HCT116 (cell line): ENCODE data around the gene KCNK5.

Experiments
- POLR2AphosphoS5 ChIP-seq: IDR thresholded peaks from 2 replicates; pipeline ENCODE4 v1.6.1; 2011; ENCODE audit warnings: mild to moderate bottlenecking, low read depth, low read length, moderate library complexity
- YY1 ChIP-seq: IDR thresholded peaks from 2 replicates; pipeline ENCODE4 v1.6.1; 2011; ENCODE audit warnings: low read length, low read depth, moderate library complexity, mild to moderate bottlenecking; ENCODE audit not compliant: insufficient replicate concordance; ENCODE audit errors: extremely low read depth
- ZNF274 ChIP-seq: fragments of 200-500 bp; sonication (Bioruptor generic); IDR thresholded peaks from 2 replicates; pipeline ENCODE4 v1.6.1; 2014; ENCODE audit warnings: mild to moderate bottlenecking, low read depth, low read length, inconsistent platforms
- TF ChIP-seq, protein P1 (sequence below), 3 experiments: fragments of 200-600 bp in 1 of 3; sonication (generic) in 1 of 3; IDR thresholded peaks in 2 of 3; conservative IDR thresholded peaks in 1 of 3; 2 replicates each; pipeline ENCODE4 v1.5.1; 2012 to 2017; ENCODE audit warnings: low read depth in 2 of 3, low read length in 2 of 3, antibody characterized with exemption in 1 of 3, borderline replicate concordance in 1 of 3, control low read depth in 1 of 3, mild to moderate bottlenecking in 1 of 3, mixed read lengths in 1 of 3, mixed run types in 1 of 3, moderate library complexity in 1 of 3; ENCODE audit not compliant: insufficient read depth in 1 of 3

DNA sequence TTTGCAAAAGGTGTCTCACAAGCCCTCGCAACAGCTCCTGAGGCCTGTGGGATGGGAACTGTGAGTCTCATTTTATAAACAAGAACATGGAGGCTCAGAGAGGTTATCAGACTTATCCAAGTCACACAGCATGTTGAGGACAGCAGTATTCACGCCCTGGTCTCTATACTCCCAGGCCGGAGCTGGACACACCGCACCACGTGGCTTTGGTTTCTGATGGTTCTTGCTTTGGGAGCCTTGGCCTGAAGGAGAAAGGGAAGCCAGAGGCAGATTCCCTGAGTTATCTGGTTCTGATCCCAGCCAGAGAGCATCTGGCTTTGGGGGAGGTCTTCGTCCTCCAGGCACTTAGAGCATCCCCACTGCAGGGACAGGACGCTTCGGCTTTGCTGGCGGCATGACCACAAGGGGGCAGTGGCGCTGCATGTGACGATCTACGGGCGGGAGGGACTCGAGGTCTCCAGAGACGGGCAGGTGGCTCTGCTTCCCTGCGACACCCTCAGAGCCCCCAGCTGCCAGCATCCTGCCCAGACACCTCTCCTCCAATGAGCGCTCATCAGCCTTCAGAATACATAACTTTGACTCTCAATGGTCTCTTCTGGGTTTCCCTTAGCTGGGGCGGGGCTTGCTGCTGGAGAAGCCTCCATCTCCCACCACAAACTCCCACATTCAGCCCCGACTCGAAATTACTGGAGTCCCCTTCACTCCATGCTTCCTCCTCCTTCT is 62.9 kb downstream of the KCNK5 start:
- TF ChIP-seq, protein P1, sequence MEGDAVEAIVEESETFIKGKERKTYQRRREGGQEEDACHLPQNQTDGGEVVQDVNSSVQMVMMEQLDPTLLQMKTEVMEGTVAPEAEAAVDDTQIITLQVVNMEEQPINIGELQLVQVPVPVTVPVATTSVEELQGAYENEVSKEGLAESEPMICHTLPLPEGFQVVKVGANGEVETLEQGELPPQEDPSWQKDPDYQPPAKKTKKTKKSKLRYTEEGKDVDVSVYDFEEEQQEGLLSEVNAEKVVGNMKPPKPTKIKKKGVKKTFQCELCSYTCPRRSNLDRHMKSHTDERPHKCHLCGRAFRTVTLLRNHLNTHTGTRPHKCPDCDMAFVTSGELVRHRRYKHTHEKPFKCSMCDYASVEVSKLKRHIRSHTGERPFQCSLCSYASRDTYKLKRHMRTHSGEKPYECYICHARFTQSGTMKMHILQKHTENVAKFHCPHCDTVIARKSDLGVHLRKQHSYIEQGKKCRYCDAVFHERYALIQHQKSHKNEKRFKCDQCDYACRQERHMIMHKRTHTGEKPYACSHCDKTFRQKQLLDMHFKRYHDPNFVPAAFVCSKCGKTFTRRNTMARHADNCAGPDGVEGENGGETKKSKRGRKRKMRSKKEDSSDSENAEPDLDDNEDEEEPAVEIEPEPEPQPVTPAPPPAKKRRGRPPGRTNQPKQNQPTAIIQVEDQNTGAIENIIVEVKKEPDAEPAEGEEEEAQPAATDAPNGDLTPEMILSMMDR (IDR thresholded peaks at IDR 0.05 in 2 of 3, conservative IDR thresholded peaks at IDR 0.05 in 1 of 3; ENCODE audit: borderline replicate concordance in 1 of 3, insufficient read depth in 1 of 3, low read depth in 2 of 3, low read length in 2 of 3), result peak; percentile 79 to 95 (median 89)
- TF ChIP-seq POLR2AphosphoS5, result no peak
- TF ChIP-seq YY1, result no peak
- no peak for TF ChIP-seq ZNF274
